CD14-positive monocyte (primary cell): Measurements from ENCODE around the gene KRT79. TPM values are rescaled to one million over a fixed set of nuclear protein-coding genes. Genes with fewer than 3 reads are reported as not detected.

Source experiments
- DNase-seq, 3 donors: peaks; one replicate each; pipeline ENCODE4 v3.0.0-alpha.2; 2011 to 2022
- H2AFZ ChIP-seq: 2 replicates; pipeline ENCODE4 v1.6.0; 2012; ENCODE audit warnings: mild to moderate bottlenecking, low read depth, low read length, inconsistent platforms; ENCODE audit not compliant: insufficient read depth, poor library complexity, severe bottlenecking
- H3K27ac ChIP-seq, 2 donors: 1 replicate in 1 of 2; 2 replicates in 1 of 2; pipeline ENCODE4 v1.5.1; 2012 to 2013; ENCODE audit warnings: low read length in 2 of 2, control low read depth in 1 of 2, inconsistent platforms in 1 of 2, low read depth in 1 of 2, mild to moderate bottlenecking in 1 of 2
- H3K27me3 ChIP-seq, 2 donors: one replicate each; pipeline versions ENCODE4 v1.6.0 to v1.6.1; 2011 to 2013; ENCODE audit warnings: low read length in 2 of 2; ENCODE audit not compliant: control insufficient read depth in 2 of 2, insufficient read depth in 2 of 2
- H3K36me3 ChIP-seq, 2 donors: replicated peaks in 1 of 2; 1 replicate in 1 of 2; 2 replicates in 1 of 2; pipeline versions ENCODE4 v1.5.1 to v1.6.1; 2012 to 2013; ENCODE audit warnings: low read length in 2 of 2, control low read depth in 1 of 2, inconsistent platforms in 1 of 2, mild to moderate bottlenecking in 1 of 2; ENCODE audit not compliant: insufficient read depth in 2 of 2, control insufficient read depth in 1 of 2
- H3K4me1 ChIP-seq, 2 donors: 1 replicate in 1 of 2; 2 replicates in 1 of 2; pipeline versions ENCODE4 v1.5.1 to v1.6.1; 2012 to 2013; ENCODE audit warnings: low read length in 2 of 2, control low read depth in 1 of 2, inconsistent platforms in 1 of 2, mild to moderate bottlenecking in 1 of 2, moderate library complexity in 1 of 2; ENCODE audit not compliant: insufficient read depth in 2 of 2, control insufficient read depth in 1 of 2
- H3K4me2 ChIP-seq: replicated peaks from 2 replicates; pipeline ENCODE3; 2012; ENCODE audit warnings: low read length, moderate library complexity, mild to moderate bottlenecking; ENCODE audit not compliant: poor library complexity, severe bottlenecking; ENCODE audit errors: extremely low read depth
- H3K4me3 ChIP-seq, 3 experiments: fragments of 200-600 bp in 1 of 3; sonication (generic) in 1 of 3; replicated peaks in 1 of 3; 1 replicate in 2 of 3; 2 replicates in 1 of 3; pipeline ENCODE4 v1.5.1; 2011 to 2013; ENCODE audit warnings: low read length in 3 of 3, mild to moderate bottlenecking in 3 of 3, control low read depth in 2 of 3, low read depth in 2 of 3, inconsistent platforms in 1 of 3, moderate library complexity in 1 of 3
- H3K79me2 ChIP-seq: 2 replicates; pipeline ENCODE4 v1.6.0; 2012; ENCODE audit warnings: mild to moderate bottlenecking, control low read depth, inconsistent platforms, low read length, moderate library complexity; ENCODE audit not compliant: insufficient read depth
- H3K9ac ChIP-seq: 2 replicates; pipeline ENCODE4 v1.6.0; 2017; ENCODE audit warnings: low read length, mild to moderate bottlenecking; ENCODE audit not compliant: insufficient read depth, poor library complexity, severe bottlenecking
- H3K9me3 ChIP-seq, 2 donors: replicated peaks in 1 of 2; 1 replicate in 1 of 2; 2 replicates in 1 of 2; pipeline versions ENCODE4 v1.5.1 to v1.6.1; 2012 to 2013; ENCODE audit warnings: low read length in 2 of 2, control low read depth in 1 of 2; ENCODE audit not compliant: control insufficient read depth in 1 of 2, insufficient read depth in 1 of 2
- H4K20me1 ChIP-seq: 2 replicates; pipeline ENCODE4 v1.6.0; 2012; ENCODE audit warnings: mild to moderate bottlenecking, low read length, control low read depth, moderate library complexity; ENCODE audit not compliant: insufficient read depth
- H3K27ac Mint-ChIP-seq, 7 donors: one replicate each; pipeline ENCODE4 v1.8.0; 2020; ENCODE audit warnings: mild to moderate bottlenecking in 7 of 7, mixed read lengths in 7 of 7, moderate library complexity in 6 of 7, inconsistent platforms in 2 of 7
- H3K27me3 Mint-ChIP-seq, 3 donors: one replicate each; pipeline ENCODE4 v1.8.0; 2021 to 2022; ENCODE audit warnings: low read depth in 3 of 3, mild to moderate bottlenecking in 3 of 3, mixed read lengths in 3 of 3, moderate library complexity in 3 of 3, inconsistent platforms in 1 of 3
- H3K36me3 Mint-ChIP-seq, 2 donors: one replicate each; pipeline ENCODE4 v1.8.0; 2020; ENCODE audit warnings: mixed read lengths in 2 of 2, inconsistent platforms in 1 of 2, mild to moderate bottlenecking in 1 of 2
- H3K4me1 Mint-ChIP-seq: one replicate; pipeline ENCODE4 v1.8.0; 2020; ENCODE audit warnings: mild to moderate bottlenecking, mixed read lengths
- H3K4me3 Mint-ChIP-seq, 2 donors: one replicate each; pipeline ENCODE4 v1.8.0; 2020; ENCODE audit warnings: mild to moderate bottlenecking in 2 of 2, mixed read lengths in 2 of 2, moderate library complexity in 1 of 2
- H3K9me3 Mint-ChIP-seq, 7 donors: one replicate each; pipeline ENCODE4 v1.8.0; 2020 to 2022; ENCODE audit warnings: mixed read lengths in 7 of 7, mild to moderate bottlenecking in 6 of 7, moderate library complexity in 6 of 7, inconsistent platforms in 2 of 7
- CTCF ChIP-seq: fragments of 200-600 bp; IDR thresholded peaks from one replicate; pipeline ENCODE4 v1.8.0; 2022; ENCODE audit warnings: antibody characterized with exemption, mild to moderate bottlenecking
- WGBS: methylation state at CpG from one replicate; pipeline ENCODE4 v1.1.5; 2013; ENCODE audit warnings: missing lambda C conversion rate; ENCODE audit not compliant: insufficient coverage; 5-methylcytosine and 5-hydroxymethylcytosine counted together
- intact Hi-C, 2 donors: fragments of 100-400 bp; cut with micrococcal nuclease; formaldehyde crosslinking; loops; one replicate each; pipeline versions ENCODE4 v1.15.0 to v1.15.1; 2023
- polyA plus RNA-seq, 3 donors: library from polyadenylated mRNA; depleted of rRNA in 1 of 3; unstranded in 2 of 3; stranded (reverse) in 1 of 3; fragments of 300-500 nt in 2 of 3; fragments of >200 nt in 1 of 3; fragmentation: Illumina TruSeq in 2 of 3; gene quantifications; 1 replicate in 2 of 3; 2 replicates in 1 of 3; pipeline ENCODE4 v1.2.3, GENCODE V29; 2012 to 2021

The KRT79 gene
- polyA plus RNA-seq, 3 donors, result not detected

DNA sequence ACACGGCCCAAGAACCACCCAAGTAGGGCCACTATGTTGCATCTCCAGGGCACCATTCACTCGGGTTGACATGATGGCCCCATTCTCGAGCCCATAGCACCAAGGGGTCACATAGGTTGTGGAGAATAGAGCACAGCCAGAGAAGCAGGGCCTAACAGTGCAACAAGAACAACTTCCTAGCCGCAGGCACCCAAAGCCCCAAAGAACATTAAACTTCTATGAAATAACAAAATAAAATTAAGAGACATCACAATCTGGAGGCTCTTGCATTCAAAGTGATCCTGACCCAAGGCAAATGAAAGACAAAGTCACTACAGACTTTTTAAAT is 22.1 kb downstream of the KRT79 start:
- no peaks in the 10 kb centered on the region for H3K4me1 Mint-ChIP-seq
- no peaks in the 10 kb centered on the region for H3K4me1 ChIP-seq

DNA sequence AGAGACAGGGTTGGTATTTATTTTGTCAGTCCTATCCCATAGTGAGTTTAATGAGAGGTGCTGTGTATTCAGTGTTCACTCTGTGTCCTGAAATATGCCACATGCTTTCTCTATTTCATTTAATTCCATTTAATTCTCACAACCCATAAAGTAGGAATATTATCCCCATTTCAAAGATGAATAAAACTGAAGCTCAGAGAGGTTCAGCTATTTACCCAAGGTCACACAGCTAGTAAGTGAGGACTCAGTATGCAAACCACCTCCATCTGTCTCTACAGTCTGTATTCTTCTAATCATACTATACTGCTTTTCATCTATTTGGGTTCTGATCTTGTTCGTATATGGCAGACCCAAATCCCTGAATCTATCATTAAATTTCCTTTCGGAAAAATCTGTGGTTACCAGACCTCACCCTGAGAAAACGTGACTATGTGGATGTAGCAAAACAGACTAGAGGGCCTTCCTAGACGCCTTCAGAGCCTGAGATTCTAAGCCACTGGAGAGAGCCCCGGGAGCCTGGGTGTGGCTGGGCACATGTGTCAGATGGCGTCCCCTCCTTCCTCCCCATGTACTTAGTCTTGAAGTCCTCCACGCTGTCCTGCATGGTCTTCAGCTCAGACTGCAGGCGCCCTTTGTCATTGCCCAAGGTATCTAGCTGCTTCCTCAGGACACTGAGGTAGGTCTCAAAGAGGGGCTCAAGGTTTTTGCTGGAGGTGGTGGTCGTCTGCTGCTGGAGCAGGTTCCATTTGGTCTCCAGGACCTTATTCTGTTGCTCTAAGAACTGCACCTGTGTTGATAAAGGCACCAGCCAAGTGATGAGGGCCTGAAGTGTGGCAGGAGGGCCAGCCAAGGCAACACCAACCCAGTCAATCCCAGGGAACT is 22.7 kb downstream of the KRT79 start:
- H3K27me3 ChIP-seq, result no peaks in the 10 kb centered on the region
- H2AFZ ChIP-seq, result no peak overlapping the region
- H3K36me3 ChIP-seq, result no peaks in the 10 kb centered on the region
- H3K4me2 ChIP-seq, result no peak overlapping the region
- DNase-seq, result no peak
- WGBS, result 90% methylated on average over 5 of the region's 9 CpGs
- H3K79me2 ChIP-seq, result no peaks in the 10 kb centered on the region
- no peak for TF ChIP-seq CTCF
- H3K27ac ChIP-seq, result no peak overlapping the region
- no peaks in the 10 kb centered on the region for H3K9me3 ChIP-seq
- Mint-ChIP-seq H3K4me1 (no peaks in the 10 kb centered on the region), H3K36me3 (no peaks in the 10 kb centered on the region), H3K27ac (no peak overlapping the region), H3K4me3 (no peak overlapping the region), H3K9me3 (peaks cover 0 to 2% (median 0%) of the 10 kb centered on the region in 7 donors), H3K27me3 (peaks cover 2 to 7% (median 3%) of the 10 kb centered on the region in 3 donors)
- no peak overlapping the region for H3K4me3 ChIP-seq
- no peak overlapping the region for H3K9ac ChIP-seq
- H3K4me1 ChIP-seq, result no peaks in the 10 kb centered on the region
- intact Hi-C loops, result no loop called here
- no peaks in the 10 kb centered on the region for H4K20me1 ChIP-seq

More for the DNA sequence above, 22.1 kb downstream of the KRT79 start:
- Histone ChIP-seq H3K27me3 (no peaks in the 10 kb centered on the region), H2AFZ (no peak overlapping the region), H3K4me3 (no peak overlapping the region), H3K36me3 (no peaks in the 10 kb centered on the region), H4K20me1 (no peaks in the 10 kb centered on the region), H3K4me2 (no peak overlapping the region), H3K27ac (no peak overlapping the region), H3K79me2 (no peaks in the 10 kb centered on the region), H3K9me3 (no peaks in the 10 kb centered on the region), H3K9ac (no peak overlapping the region)
- TF ChIP-seq CTCF, result no peak
- H3K36me3 Mint-ChIP-seq, result no peaks in the 10 kb centered on the region
- H3K27ac Mint-ChIP-seq, result no peak overlapping the region
- intact Hi-C loops, result no loop called here
- H3K4me3 Mint-ChIP-seq, result no peak overlapping the region
- H3K27me3 Mint-ChIP-seq, result peaks cover 2 to 7% (median 4%) of the 10 kb centered on the region in 3 donors
- no peak for DNase-seq
- H3K9me3 Mint-ChIP-seq, result peaks cover 0 to 2% (median 0%) of the 10 kb centered on the region in 7 donors
- WGBS, result 100% methylated on average over 1 of the region's 4 CpGs
